ENCODE data around the gene ARHGAP6.

DNA sequence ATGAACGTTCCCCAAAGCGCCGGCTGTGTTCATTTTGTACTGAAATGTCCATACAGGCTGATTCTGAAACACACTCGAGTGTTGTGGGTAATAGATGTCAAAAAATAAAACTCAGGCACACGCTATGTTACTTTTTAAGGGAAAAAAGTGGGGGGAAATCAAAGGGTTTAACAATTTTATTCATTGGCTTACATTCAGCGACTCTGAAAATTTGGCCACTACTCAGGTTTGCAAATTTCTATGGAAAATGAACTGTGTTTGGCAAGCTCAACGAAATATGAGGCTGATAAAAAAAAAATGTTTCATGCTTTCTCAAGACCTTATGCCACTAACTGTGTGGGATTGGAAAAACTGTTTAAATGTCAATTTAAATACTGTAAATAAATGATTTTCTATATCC, 354.0 kb downstream of the ARHGAP6 start:
- TF ChIP-seq, protein P1, sequence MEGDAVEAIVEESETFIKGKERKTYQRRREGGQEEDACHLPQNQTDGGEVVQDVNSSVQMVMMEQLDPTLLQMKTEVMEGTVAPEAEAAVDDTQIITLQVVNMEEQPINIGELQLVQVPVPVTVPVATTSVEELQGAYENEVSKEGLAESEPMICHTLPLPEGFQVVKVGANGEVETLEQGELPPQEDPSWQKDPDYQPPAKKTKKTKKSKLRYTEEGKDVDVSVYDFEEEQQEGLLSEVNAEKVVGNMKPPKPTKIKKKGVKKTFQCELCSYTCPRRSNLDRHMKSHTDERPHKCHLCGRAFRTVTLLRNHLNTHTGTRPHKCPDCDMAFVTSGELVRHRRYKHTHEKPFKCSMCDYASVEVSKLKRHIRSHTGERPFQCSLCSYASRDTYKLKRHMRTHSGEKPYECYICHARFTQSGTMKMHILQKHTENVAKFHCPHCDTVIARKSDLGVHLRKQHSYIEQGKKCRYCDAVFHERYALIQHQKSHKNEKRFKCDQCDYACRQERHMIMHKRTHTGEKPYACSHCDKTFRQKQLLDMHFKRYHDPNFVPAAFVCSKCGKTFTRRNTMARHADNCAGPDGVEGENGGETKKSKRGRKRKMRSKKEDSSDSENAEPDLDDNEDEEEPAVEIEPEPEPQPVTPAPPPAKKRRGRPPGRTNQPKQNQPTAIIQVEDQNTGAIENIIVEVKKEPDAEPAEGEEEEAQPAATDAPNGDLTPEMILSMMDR (IDR thresholded peaks at IDR 0.05): no peak
- TF ChIP-seq POLR2A (IDR thresholded peaks at IDR 0.05): no peak

All from ovary (tissue), 3 donors.